ENCODE measurements around the gene TP63.

Gene TP63

GRCh38 chr3:189677667-189678066, 46.5 kb downstream of the TP63 start:
- H2BK12ac ChIP-seq (ENCODE audit: low read length), result no peak overlapping the region
- H3K4ac ChIP-seq (ENCODE audit: low read depth, low read length), result no peak overlapping the region
- no CpG with 5 or more reads among the region's 4 CpGs for WGBS (ENCODE audit: extremely low coverage, insufficient coverage, insufficient read length)
- no peaks in the 10 kb centered on the region for H3K79me1 ChIP-seq (ENCODE audit: low read length)
- no peaks in the 10 kb centered on the region for H3K79me2 ChIP-seq (ENCODE audit: control insufficient read depth, insufficient read depth, low read length, poor library complexity)
- H2AFZ ChIP-seq (ENCODE audit: insufficient read depth, low read length, poor library complexity), result no peak overlapping the region
- no peak overlapping the region for H2BK5ac ChIP-seq (ENCODE audit: low read depth, low read length, poor library complexity)
- no peak overlapping the region for H3K4me2 ChIP-seq (ENCODE audit: low read length)
- no peak overlapping the region for H3K18ac ChIP-seq (ENCODE audit: low read length)
- H2BK120ac ChIP-seq (ENCODE audit: insufficient read depth, low read length, poor library complexity), result no peak overlapping the region
- no peak overlapping the region for H3K4me3 ChIP-seq (ENCODE audit: low read depth, low read length)
- no peak overlapping the region for H4K91ac ChIP-seq (ENCODE audit: low read depth, low read length)
- no peaks in the 10 kb centered on the region for H3K36me3 ChIP-seq (ENCODE audit: control insufficient read depth in 1 of 2, insufficient read depth in 2 of 2, low read length in 2 of 2)
- no peak overlapping the region for H4K12ac ChIP-seq (ENCODE audit: low read depth, low read length)
- H2AK5ac ChIP-seq (ENCODE audit: low read length), result no peak overlapping the region
- no peak overlapping the region for H3K23ac ChIP-seq (ENCODE audit: low read length)
- no peak overlapping the region for H3K27ac ChIP-seq (ENCODE audit: low read depth, low read length)
- DNase-seq, result no peak
- no peak overlapping the region for H3K9ac ChIP-seq (ENCODE audit: low read length)
- no peaks in the 10 kb centered on the region for H3K4me1 ChIP-seq (ENCODE audit: control insufficient read depth in 1 of 2, insufficient read depth in 2 of 2, low read length in 2 of 2)
- H3K14ac ChIP-seq (ENCODE audit: low read length), result no peak overlapping the region
- H4K8ac ChIP-seq (ENCODE audit: low read depth, low read length), result no peak overlapping the region
- no peaks in the 10 kb centered on the region for H3K9me3 ChIP-seq (ENCODE audit: insufficient read depth, low read depth, low read length)
- no peaks in the 10 kb centered on the region for H3K27me3 ChIP-seq (ENCODE audit: insufficient read depth, low read length)

DNA sequence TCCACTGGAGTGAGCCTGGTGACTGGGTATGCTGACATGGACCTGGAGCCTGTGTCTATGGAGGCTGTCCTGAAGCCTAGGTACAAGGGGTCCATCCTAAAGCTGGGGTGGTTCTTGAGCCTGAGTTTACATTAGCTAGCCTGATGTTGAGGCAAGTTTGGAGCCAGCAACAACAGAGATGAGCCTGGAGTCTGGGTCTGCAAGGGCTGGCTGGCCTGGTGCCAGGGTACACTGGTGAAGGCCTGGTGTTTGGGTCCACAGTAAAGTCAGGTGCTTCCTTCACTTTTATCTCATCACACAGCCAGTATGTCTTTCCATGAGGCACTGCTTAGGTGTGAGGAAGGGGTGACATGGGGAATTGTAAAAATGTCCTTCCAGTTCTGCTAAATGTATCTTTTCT, 49.5 kb downstream of the TP63 start:
- no peak overlapping the region for H2AFZ ChIP-seq (ENCODE audit: insufficient read depth, low read length, poor library complexity)
- H3K14ac ChIP-seq (ENCODE audit: low read length), result no peak overlapping the region
- no peak overlapping the region for H3K4me2 ChIP-seq (ENCODE audit: low read length)
- no peak overlapping the region for H3K27ac ChIP-seq (ENCODE audit: low read depth, low read length)
- H3K79me1 ChIP-seq (ENCODE audit: low read length), result no peaks in the 10 kb centered on the region
- H2BK12ac ChIP-seq (ENCODE audit: low read length), result no peak overlapping the region
- H3K36me3 ChIP-seq (ENCODE audit: control insufficient read depth in 1 of 2, insufficient read depth in 2 of 2, low read length in 2 of 2), result no peaks in the 10 kb centered on the region
- H4K12ac ChIP-seq (ENCODE audit: low read depth, low read length), result no peak overlapping the region
- no peak overlapping the region for H3K18ac ChIP-seq (ENCODE audit: low read length)
- peak overlapping the region; percentile 10 for H3K9ac ChIP-seq (ENCODE audit: low read length)
- no peak overlapping the region for H2AK5ac ChIP-seq (ENCODE audit: low read length)
- H3K9me3 ChIP-seq (ENCODE audit: insufficient read depth, low read depth, low read length), result no peaks in the 10 kb centered on the region
- H2BK5ac ChIP-seq (ENCODE audit: low read depth, low read length, poor library complexity), result no peak overlapping the region
- no peaks in the 10 kb centered on the region for H3K79me2 ChIP-seq (ENCODE audit: control insufficient read depth, insufficient read depth, low read length, poor library complexity)
- peak overlapping the region; percentile 10 for H3K23ac ChIP-seq (ENCODE audit: low read length)
- H2BK120ac ChIP-seq (ENCODE audit: insufficient read depth, low read length, poor library complexity), result no peak overlapping the region
- H4K8ac ChIP-seq (ENCODE audit: low read depth, low read length), result no peak overlapping the region
- H3K4ac ChIP-seq (ENCODE audit: low read depth, low read length), result no peak overlapping the region
- no peaks in the 10 kb centered on the region for H3K27me3 ChIP-seq (ENCODE audit: insufficient read depth, low read length)
- H3K4me1 ChIP-seq (ENCODE audit: control insufficient read depth in 1 of 2, insufficient read depth in 2 of 2, low read length in 2 of 2), result no peaks in the 10 kb centered on the region
- DNase-seq, result no peak
- H4K91ac ChIP-seq (ENCODE audit: low read depth, low read length), result no peak overlapping the region
- no peak overlapping the region for H3K4me3 ChIP-seq (ENCODE audit: low read depth, low read length)

- H3K4ac ChIP-seq (ENCODE audit: low read depth, low read length), result no peak overlapping the region
- no peak overlapping the region for H4K91ac ChIP-seq (ENCODE audit: low read depth, low read length)
- no peak overlapping the region for H4K12ac ChIP-seq (ENCODE audit: low read depth, low read length)
- no CpG with 5 or more reads among the region's 3 CpGs for WGBS (ENCODE audit: extremely low coverage, insufficient coverage, insufficient read length)
- no peak overlapping the region for H3K14ac ChIP-seq (ENCODE audit: low read length)
- H2AK5ac ChIP-seq (ENCODE audit: low read length), result no peak overlapping the region
- H2BK120ac ChIP-seq (ENCODE audit: insufficient read depth, low read length, poor library complexity), result no peak overlapping the region
- H3K27ac ChIP-seq (ENCODE audit: low read depth, low read length), result no peak overlapping the region
- no peak overlapping the region for H4K8ac ChIP-seq (ENCODE audit: low read depth, low read length)
- no peak overlapping the region for H3K4me2 ChIP-seq (ENCODE audit: low read length)
- no peak overlapping the region for H3K4me3 ChIP-seq (ENCODE audit: low read depth, low read length)
- H3K9me3 ChIP-seq (ENCODE audit: insufficient read depth, low read depth, low read length), result no peaks in the 10 kb centered on the region
- DNase-seq, result peak; percentile 2 to 61
- no peaks in the 10 kb centered on the region for H3K79me1 ChIP-seq (ENCODE audit: low read length)
- no peak overlapping the region for H2BK12ac ChIP-seq (ENCODE audit: low read length)
- H3K18ac ChIP-seq (ENCODE audit: low read length), result no peak overlapping the region
- no peak overlapping the region for H3K9ac ChIP-seq (ENCODE audit: low read length)
- H3K36me3 ChIP-seq (ENCODE audit: control insufficient read depth in 1 of 2, insufficient read depth in 2 of 2, low read length in 2 of 2), result no peaks in the 10 kb centered on the region
- no peak overlapping the region for H3K23ac ChIP-seq (ENCODE audit: low read length)
- no peaks in the 10 kb centered on the region for H3K79me2 ChIP-seq (ENCODE audit: control insufficient read depth, insufficient read depth, low read length, poor library complexity)
- no peak overlapping the region for H2BK5ac ChIP-seq (ENCODE audit: low read depth, low read length, poor library complexity)
- no peaks in the 10 kb centered on the region for H3K27me3 ChIP-seq (ENCODE audit: insufficient read depth, low read length)
- H2AFZ ChIP-seq (ENCODE audit: insufficient read depth, low read length, poor library complexity), result no peak overlapping the region
- no peaks in the 10 kb centered on the region for H3K4me1 ChIP-seq (ENCODE audit: control insufficient read depth in 1 of 2, insufficient read depth in 2 of 2, low read length in 2 of 2)
Observed at GRCh38 chr3:189683546-189684255, 52.5 kb downstream of the TP63 start.

DNA sequence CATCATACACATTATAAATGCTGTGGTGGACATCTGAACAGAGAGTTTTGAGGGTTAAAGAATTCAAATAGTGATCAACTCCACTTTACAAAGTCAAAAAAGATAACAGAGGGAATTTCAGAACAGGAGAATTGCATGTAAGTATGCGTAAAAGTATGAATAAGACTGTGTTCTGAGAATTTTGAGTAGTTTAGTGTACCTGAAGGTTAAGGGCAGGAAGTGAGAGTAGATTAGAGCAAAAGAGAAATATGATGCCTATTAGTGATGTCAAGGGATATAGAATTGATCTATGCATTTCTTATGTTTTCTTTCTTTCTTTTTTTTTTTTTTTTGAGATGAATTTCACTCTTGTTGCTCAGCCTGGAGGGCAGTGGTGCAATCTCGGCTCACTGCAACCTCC, 53.1 kb downstream of the TP63 start:
- H3K79me1 ChIP-seq (ENCODE audit: low read length), result no peaks in the 10 kb centered on the region
- H2BK5ac ChIP-seq (ENCODE audit: low read depth, low read length, poor library complexity), result no peak overlapping the region
- peak in 1 of 2 donors; percentile 7 for DNase-seq
- no peak overlapping the region for H3K4me2 ChIP-seq (ENCODE audit: low read length)
- no peak overlapping the region for H3K18ac ChIP-seq (ENCODE audit: low read length)
- no peaks in the 10 kb centered on the region for H3K27me3 ChIP-seq (ENCODE audit: insufficient read depth, low read length)
- H4K8ac ChIP-seq (ENCODE audit: low read depth, low read length), result no peak overlapping the region
- no peak overlapping the region for H3K27ac ChIP-seq (ENCODE audit: low read depth, low read length)
- H3K9me3 ChIP-seq (ENCODE audit: insufficient read depth, low read depth, low read length), result no peaks in the 10 kb centered on the region
- no peaks in the 10 kb centered on the region for H3K4me1 ChIP-seq (ENCODE audit: control insufficient read depth in 1 of 2, insufficient read depth in 2 of 2, low read length in 2 of 2)
- H2BK120ac ChIP-seq (ENCODE audit: insufficient read depth, low read length, poor library complexity), result no peak overlapping the region
- H4K91ac ChIP-seq (ENCODE audit: low read depth, low read length), result no peak overlapping the region
- no peak overlapping the region for H3K23ac ChIP-seq (ENCODE audit: low read length)
- no peak overlapping the region for H3K4ac ChIP-seq (ENCODE audit: low read depth, low read length)
- H3K9ac ChIP-seq (ENCODE audit: low read length), result no peak overlapping the region
- no peak overlapping the region for H2AK5ac ChIP-seq (ENCODE audit: low read length)
- no peaks in the 10 kb centered on the region for H3K79me2 ChIP-seq (ENCODE audit: control insufficient read depth, insufficient read depth, low read length, poor library complexity)
- H2BK12ac ChIP-seq (ENCODE audit: low read length), result no peak overlapping the region
- no peak overlapping the region for H3K14ac ChIP-seq (ENCODE audit: low read length)
- H4K12ac ChIP-seq (ENCODE audit: low read depth, low read length), result no peak overlapping the region
- no peak overlapping the region for H2AFZ ChIP-seq (ENCODE audit: insufficient read depth, low read length, poor library complexity)
- no CpG with 5 or more reads among the region's 2 CpGs for WGBS (ENCODE audit: extremely low coverage, insufficient coverage, insufficient read length)
- no peak overlapping the region for H3K4me3 ChIP-seq (ENCODE audit: low read depth, low read length)
- H3K36me3 ChIP-seq (ENCODE audit: control insufficient read depth in 1 of 2, insufficient read depth in 2 of 2, low read length in 2 of 2), result no peaks in the 10 kb centered on the region

All from trophoblast cell (in vitro differentiated cells and primary cell).